ENCODE measurements around the gene PTPRN2. TPM values are rescaled to one million over a fixed set of nuclear protein-coding genes. Genes with fewer than 3 reads are reported as not detected.
"Not testable (repeated sequence)": the region's sequence is repeated elsewhere in the genome, so short reads cannot be mapped to it uniquely, and the experiment has no call there.

Gene PTPRN2
- total RNA-seq, 1 donor = 0.09 TPM

GRCh38 chr7:158255558-158255957, 332.1 kb downstream of the PTPRN2 start:
- DNase-seq (ENCODE audit: low read depth) = no peak

GRCh38 chr7:158255156-158255555, 332.5 kb downstream of the PTPRN2 start:
- no peak for DNase-seq (ENCODE audit: low read depth)
- H3K4me3 ChIP-seq (ENCODE audit: low read depth, low read length) = no peak overlapping the region
- TF ChIP-seq CTCF (IDR thresholded peaks at IDR 0.05; ENCODE audit: insufficient read depth, low read length) = no peak

More at GRCh38 chr7:158255558-158255957, 332.1 kb downstream of the PTPRN2 start:
- H3K4me3 ChIP-seq (ENCODE audit: low read depth, low read length) = no peak overlapping the region
- TF ChIP-seq CTCF (IDR thresholded peaks at IDR 0.05; ENCODE audit: insufficient read depth, low read length) = no peak

- not testable (repeated sequence) for H3K4me3 ChIP-seq (ENCODE audit: low read depth, low read length); DNase-seq (ENCODE audit: low read depth)
These were observed 334.0 kb downstream of the PTPRN2 start for GRCh38 chr7:158253670-158254045.

- H3K4me3 ChIP-seq (ENCODE audit: low read depth, low read length) = no peak overlapping the region
- TF ChIP-seq CTCF (IDR thresholded peaks at IDR 0.05; ENCODE audit: insufficient read depth, low read length) = no peak
- no peak for DNase-seq (ENCODE audit: low read depth)
These were observed 334.6 kb downstream of the PTPRN2 start for GRCh38 chr7:158252837-158253669.

- TF ChIP-seq CTCF (IDR thresholded peaks at IDR 0.05; ENCODE audit: insufficient read depth, low read length) = no peak
- no peak for DNase-seq (ENCODE audit: low read depth)
- no peak overlapping the region for H3K4me3 ChIP-seq (ENCODE audit: low read depth, low read length)
These were observed 335.4 kb downstream of the PTPRN2 start for GRCh38 chr7:158252081-158252836.

- H3K4me3 ChIP-seq (ENCODE audit: low read depth, low read length) = no peak overlapping the region
- TF ChIP-seq CTCF (IDR thresholded peaks at IDR 0.05; ENCODE audit: insufficient read depth, low read length) = no peak
- no peak for DNase-seq (ENCODE audit: low read depth)
These were observed 336.3 kb downstream of the PTPRN2 start for GRCh38 chr7:158251061-158251965.

Measured in fibroblast of the aortic adventitia (primary cell).